GM23338 (cell line): ENCODE data around the gene TNFSF8. TPM values are rescaled to one million over a fixed set of nuclear protein-coding genes. Genes with fewer than 3 reads are reported as not detected.

Experiments
- ATAC-seq: fragments of 200-7000 bp; cut with Tn5 transposase; 3 replicates; pipeline ENCODE4 v1.9.1; 2020
- DNase-seq: peaks from one replicate; pipeline ENCODE4 v3.0.0-alpha.2; 2015; ENCODE audit warnings: low spot score
- H2AFZ ChIP-seq: fragments of 200-600 bp; sonication (generic); 2 replicates; pipeline ENCODE4 v1.8.0; 2016; ENCODE audit warnings: antibody characterized with exemption, mild to moderate bottlenecking, moderate library complexity
- H3F3A ChIP-seq: fragments of 200-600 bp; sonication (generic); replicated peaks from 2 replicates; pipeline ENCODE4 v1.8.0; 2017; ENCODE audit warnings: antibody characterized with exemption, mixed run types, low read depth
- H3K27ac ChIP-seq: fragments of 200-600 bp; sonication (generic); 2 replicates; pipeline ENCODE4 v1.6.1; 2016; ENCODE audit warnings: low read depth
- H3K27me3 ChIP-seq: fragments of 200-600 bp; sonication (generic); 2 replicates; pipeline ENCODE4 v1.8.0; 2016; ENCODE audit warnings: mild to moderate bottlenecking, mixed run types, moderate library complexity; ENCODE audit not compliant: insufficient read depth
- H3K36me3 ChIP-seq: fragments of 200-600 bp; sonication (generic); 2 replicates; pipeline ENCODE4 v1.8.0; 2016; ENCODE audit warnings: mild to moderate bottlenecking; ENCODE audit not compliant: insufficient read depth
- H3K4me1 ChIP-seq: fragments of 200-600 bp; sonication (generic); 2 replicates; pipeline ENCODE4 v1.8.0; 2016; ENCODE audit warnings: mild to moderate bottlenecking, moderate library complexity; ENCODE audit not compliant: insufficient read depth
- H3K4me2 ChIP-seq: fragments of 200-600 bp; sonication (generic); 2 replicates; pipeline ENCODE4 v1.7.1; 2017; ENCODE audit warnings: mixed run types
- H3K4me3 ChIP-seq: fragments of 200-600 bp; sonication (generic); 2 replicates; pipeline ENCODE4 v1.6.1; 2016; ENCODE audit warnings: mixed run types
- H3K79me2 ChIP-seq: fragments of 200-600 bp; sonication (generic); replicated peaks from 2 replicates; pipeline ENCODE4 v1.8.0; 2017; ENCODE audit warnings: mild to moderate bottlenecking; ENCODE audit not compliant: insufficient read depth
- H3K9me2 ChIP-seq: fragments of 200-600 bp; sonication (generic); 2 replicates; pipeline ENCODE4 v1.8.0; 2017; ENCODE audit not compliant: insufficient read depth
- H4K20me1 ChIP-seq: fragments of 200-600 bp; sonication (generic); replicated peaks from 2 replicates; pipeline ENCODE4 v1.8.0; 2017; ENCODE audit warnings: mild to moderate bottlenecking; ENCODE audit not compliant: insufficient read depth
- H3K27ac Mint-ChIP-seq: 2 replicates; pipeline ENCODE4 v1.8.0; 2020; ENCODE audit warnings: inconsistent platforms, mild to moderate bottlenecking, moderate library complexity, mixed read lengths
- H3K27me3 Mint-ChIP-seq: 3 replicates; pipeline ENCODE4 v1.8.0; 2022; ENCODE audit warnings: low read depth, mild to moderate bottlenecking, moderate library complexity, mixed read lengths, inconsistent platforms; ENCODE audit not compliant: insufficient read depth, poor library complexity
- H3K36me3 Mint-ChIP-seq: 3 replicates; pipeline ENCODE4 v1.8.0; 2021; ENCODE audit warnings: low read depth, mild to moderate bottlenecking, inconsistent platforms, moderate library complexity, mixed read lengths
- H3K4me1 Mint-ChIP-seq: 3 replicates; pipeline ENCODE4 v1.8.0; 2020; ENCODE audit warnings: mild to moderate bottlenecking, inconsistent platforms, mixed read lengths
- H3K4me3 Mint-ChIP-seq: 3 replicates; pipeline ENCODE4 v1.8.0; 2021; ENCODE audit warnings: moderate library complexity, mild to moderate bottlenecking, inconsistent platforms, mixed read lengths
- H3K9me3 Mint-ChIP-seq: 3 replicates; pipeline ENCODE4 v1.8.0; 2020; ENCODE audit warnings: moderate library complexity, mild to moderate bottlenecking, inconsistent platforms, mixed read lengths
- CREB1 ChIP-seq: fragments of 250-450 bp; sonication (Bioruptor Pico); IDR thresholded peaks from 2 replicates; pipeline ENCODE4 v1.5.0; 2020; ENCODE audit warnings: low read depth, mild to moderate bottlenecking, moderate library complexity
- ETS1 ChIP-seq: IDR thresholded peaks from 2 replicates; pipeline ENCODE4 v1.6.1; 2016; ENCODE audit warnings: antibody characterized with exemption
- EZH2 ChIP-seq: fragments of 200-600 bp; sonication (generic); IDR thresholded peaks from one replicate; pipeline ENCODE4 v1.8.0; 2017; ENCODE audit warnings: antibody characterized with exemption, mild to moderate bottlenecking, low read depth; ENCODE audit not compliant: unreplicated experiment
- EZH2phosphoT487 ChIP-seq: fragments of 200-600 bp; sonication (generic); IDR thresholded peaks from one replicate; pipeline ENCODE4 v1.8.1; 2018; ENCODE audit warnings: antibody characterized with exemption; ENCODE audit not compliant: unreplicated experiment
- STAT1 ChIP-seq: IDR thresholded peaks from one replicate; pipeline ENCODE4 v1.6.1; 2016; ENCODE audit warnings: antibody characterized with exemption; ENCODE audit not compliant: unreplicated experiment
- ZNF331 ChIP-seq: fragments of 250-450 bp; sonication (Bioruptor Pico); IDR thresholded peaks from 2 replicates; pipeline ENCODE4 v1.5.0; 2020; ENCODE audit warnings: low read depth, mild to moderate bottlenecking, moderate library complexity
- polyA plus RNA-seq: library from polyadenylated mRNA; unstranded; fragments of >200 nt; fragmentation: Nextera tagmentation; extraction: Ambion mirVana; gene quantifications from 2 replicates; pipeline ENCODE4 v1.2.1, GENCODE V29; 2016
- total RNA-seq: library from RNA; depleted of rRNA; stranded (reverse); fragments of >200 nt; shearing (Covaris generic); gene quantifications from 2 replicates; pipeline ENCODE4 v1.2.3, GENCODE V29; 2014
- TF ChIP-seq, protein P1 (sequence below), 2 experiments: fragments of 200-600 bp in 1 of 2; sonication (generic) in 1 of 2; conservative IDR thresholded peaks; 2 replicates each; pipeline versions ENCODE4 v1.5.1 to v1.6.1; 2016 to 2017; ENCODE audit warnings: antibody characterized with exemption in 2 of 2, low read depth in 2 of 2, mild to moderate bottlenecking in 2 of 2, moderate library complexity in 1 of 2
- TF ChIP-seq, protein P2 (sequence below): IDR thresholded peaks from one replicate; pipeline ENCODE4 v1.6.1; 2018; ENCODE audit warnings: antibody characterized with exemption; ENCODE audit not compliant: unreplicated experiment
- TF ChIP-seq, protein P3 (sequence below): fragments of 250-450 bp; sonication (Bioruptor Pico); IDR thresholded peaks from 2 replicates; pipeline ENCODE4 v1.5.0; 2020; ENCODE audit warnings: mild to moderate bottlenecking, moderate library complexity

Gene TNFSF8
- total and polyA plus RNA-seq, 2 experiments from 2014 or later, result not detected

- TF ChIP-seq STAT1 (no peak), EZH2phosphoT487 (no peak), ETS1 (no peak), CREB1 (CRISPR knock-in tag) (no peak)
- TF ChIP-seq, protein P1, sequence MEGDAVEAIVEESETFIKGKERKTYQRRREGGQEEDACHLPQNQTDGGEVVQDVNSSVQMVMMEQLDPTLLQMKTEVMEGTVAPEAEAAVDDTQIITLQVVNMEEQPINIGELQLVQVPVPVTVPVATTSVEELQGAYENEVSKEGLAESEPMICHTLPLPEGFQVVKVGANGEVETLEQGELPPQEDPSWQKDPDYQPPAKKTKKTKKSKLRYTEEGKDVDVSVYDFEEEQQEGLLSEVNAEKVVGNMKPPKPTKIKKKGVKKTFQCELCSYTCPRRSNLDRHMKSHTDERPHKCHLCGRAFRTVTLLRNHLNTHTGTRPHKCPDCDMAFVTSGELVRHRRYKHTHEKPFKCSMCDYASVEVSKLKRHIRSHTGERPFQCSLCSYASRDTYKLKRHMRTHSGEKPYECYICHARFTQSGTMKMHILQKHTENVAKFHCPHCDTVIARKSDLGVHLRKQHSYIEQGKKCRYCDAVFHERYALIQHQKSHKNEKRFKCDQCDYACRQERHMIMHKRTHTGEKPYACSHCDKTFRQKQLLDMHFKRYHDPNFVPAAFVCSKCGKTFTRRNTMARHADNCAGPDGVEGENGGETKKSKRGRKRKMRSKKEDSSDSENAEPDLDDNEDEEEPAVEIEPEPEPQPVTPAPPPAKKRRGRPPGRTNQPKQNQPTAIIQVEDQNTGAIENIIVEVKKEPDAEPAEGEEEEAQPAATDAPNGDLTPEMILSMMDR (conservative IDR thresholded peaks at IDR 0.05; ENCODE audit: low read depth in 2 of 2), result no peak
These were observed 27.8 kb upstream of the TNFSF8 start (continued) for GRCh38 chr9:114958021-114958843.

DNA sequence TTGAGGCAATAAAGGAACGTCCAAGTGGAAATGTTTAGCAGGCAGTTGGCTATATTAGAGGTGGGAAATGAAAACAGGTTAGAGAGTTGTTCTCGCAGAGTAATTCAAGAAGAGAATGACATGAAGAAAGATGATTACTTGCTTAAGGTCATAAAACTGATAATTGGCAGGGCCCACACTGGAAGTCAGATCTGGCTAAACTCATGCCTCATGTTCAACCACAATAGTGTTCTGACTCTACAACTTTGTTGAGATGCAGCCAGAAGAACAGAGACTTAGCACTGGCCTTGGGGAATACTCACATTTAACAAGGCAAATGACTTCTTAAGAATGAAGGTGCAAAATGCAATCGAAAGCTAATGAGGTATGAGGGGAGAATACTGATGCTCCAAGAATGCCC, 27.2 kb upstream of the TNFSF8 start:
- H3K27me3 Mint-ChIP-seq, result peaks cover 4% of the 10 kb centered on the region
- ATAC-seq, result no peak
- TF ChIP-seq ETS1, result no peak
- no peak for TF ChIP-seq ZNF331 (CRISPR knock-in tag)
- TF ChIP-seq, protein P2, sequence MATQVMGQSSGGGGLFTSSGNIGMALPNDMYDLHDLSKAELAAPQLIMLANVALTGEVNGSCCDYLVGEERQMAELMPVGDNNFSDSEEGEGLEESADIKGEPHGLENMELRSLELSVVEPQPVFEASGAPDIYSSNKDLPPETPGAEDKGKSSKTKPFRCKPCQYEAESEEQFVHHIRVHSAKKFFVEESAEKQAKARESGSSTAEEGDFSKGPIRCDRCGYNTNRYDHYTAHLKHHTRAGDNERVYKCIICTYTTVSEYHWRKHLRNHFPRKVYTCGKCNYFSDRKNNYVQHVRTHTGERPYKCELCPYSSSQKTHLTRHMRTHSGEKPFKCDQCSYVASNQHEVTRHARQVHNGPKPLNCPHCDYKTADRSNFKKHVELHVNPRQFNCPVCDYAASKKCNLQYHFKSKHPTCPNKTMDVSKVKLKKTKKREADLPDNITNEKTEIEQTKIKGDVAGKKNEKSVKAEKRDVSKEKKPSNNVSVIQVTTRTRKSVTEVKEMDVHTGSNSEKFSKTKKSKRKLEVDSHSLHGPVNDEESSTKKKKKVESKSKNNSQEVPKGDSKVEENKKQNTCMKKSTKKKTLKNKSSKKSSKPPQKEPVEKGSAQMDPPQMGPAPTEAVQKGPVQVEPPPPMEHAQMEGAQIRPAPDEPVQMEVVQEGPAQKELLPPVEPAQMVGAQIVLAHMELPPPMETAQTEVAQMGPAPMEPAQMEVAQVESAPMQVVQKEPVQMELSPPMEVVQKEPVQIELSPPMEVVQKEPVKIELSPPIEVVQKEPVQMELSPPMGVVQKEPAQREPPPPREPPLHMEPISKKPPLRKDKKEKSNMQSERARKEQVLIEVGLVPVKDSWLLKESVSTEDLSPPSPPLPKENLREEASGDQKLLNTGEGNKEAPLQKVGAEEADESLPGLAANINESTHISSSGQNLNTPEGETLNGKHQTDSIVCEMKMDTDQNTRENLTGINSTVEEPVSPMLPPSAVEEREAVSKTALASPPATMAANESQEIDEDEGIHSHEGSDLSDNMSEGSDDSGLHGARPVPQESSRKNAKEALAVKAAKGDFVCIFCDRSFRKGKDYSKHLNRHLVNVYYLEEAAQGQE, result no peak
- no peak for TF ChIP-seq EZH2
- TF ChIP-seq, protein P3, sequence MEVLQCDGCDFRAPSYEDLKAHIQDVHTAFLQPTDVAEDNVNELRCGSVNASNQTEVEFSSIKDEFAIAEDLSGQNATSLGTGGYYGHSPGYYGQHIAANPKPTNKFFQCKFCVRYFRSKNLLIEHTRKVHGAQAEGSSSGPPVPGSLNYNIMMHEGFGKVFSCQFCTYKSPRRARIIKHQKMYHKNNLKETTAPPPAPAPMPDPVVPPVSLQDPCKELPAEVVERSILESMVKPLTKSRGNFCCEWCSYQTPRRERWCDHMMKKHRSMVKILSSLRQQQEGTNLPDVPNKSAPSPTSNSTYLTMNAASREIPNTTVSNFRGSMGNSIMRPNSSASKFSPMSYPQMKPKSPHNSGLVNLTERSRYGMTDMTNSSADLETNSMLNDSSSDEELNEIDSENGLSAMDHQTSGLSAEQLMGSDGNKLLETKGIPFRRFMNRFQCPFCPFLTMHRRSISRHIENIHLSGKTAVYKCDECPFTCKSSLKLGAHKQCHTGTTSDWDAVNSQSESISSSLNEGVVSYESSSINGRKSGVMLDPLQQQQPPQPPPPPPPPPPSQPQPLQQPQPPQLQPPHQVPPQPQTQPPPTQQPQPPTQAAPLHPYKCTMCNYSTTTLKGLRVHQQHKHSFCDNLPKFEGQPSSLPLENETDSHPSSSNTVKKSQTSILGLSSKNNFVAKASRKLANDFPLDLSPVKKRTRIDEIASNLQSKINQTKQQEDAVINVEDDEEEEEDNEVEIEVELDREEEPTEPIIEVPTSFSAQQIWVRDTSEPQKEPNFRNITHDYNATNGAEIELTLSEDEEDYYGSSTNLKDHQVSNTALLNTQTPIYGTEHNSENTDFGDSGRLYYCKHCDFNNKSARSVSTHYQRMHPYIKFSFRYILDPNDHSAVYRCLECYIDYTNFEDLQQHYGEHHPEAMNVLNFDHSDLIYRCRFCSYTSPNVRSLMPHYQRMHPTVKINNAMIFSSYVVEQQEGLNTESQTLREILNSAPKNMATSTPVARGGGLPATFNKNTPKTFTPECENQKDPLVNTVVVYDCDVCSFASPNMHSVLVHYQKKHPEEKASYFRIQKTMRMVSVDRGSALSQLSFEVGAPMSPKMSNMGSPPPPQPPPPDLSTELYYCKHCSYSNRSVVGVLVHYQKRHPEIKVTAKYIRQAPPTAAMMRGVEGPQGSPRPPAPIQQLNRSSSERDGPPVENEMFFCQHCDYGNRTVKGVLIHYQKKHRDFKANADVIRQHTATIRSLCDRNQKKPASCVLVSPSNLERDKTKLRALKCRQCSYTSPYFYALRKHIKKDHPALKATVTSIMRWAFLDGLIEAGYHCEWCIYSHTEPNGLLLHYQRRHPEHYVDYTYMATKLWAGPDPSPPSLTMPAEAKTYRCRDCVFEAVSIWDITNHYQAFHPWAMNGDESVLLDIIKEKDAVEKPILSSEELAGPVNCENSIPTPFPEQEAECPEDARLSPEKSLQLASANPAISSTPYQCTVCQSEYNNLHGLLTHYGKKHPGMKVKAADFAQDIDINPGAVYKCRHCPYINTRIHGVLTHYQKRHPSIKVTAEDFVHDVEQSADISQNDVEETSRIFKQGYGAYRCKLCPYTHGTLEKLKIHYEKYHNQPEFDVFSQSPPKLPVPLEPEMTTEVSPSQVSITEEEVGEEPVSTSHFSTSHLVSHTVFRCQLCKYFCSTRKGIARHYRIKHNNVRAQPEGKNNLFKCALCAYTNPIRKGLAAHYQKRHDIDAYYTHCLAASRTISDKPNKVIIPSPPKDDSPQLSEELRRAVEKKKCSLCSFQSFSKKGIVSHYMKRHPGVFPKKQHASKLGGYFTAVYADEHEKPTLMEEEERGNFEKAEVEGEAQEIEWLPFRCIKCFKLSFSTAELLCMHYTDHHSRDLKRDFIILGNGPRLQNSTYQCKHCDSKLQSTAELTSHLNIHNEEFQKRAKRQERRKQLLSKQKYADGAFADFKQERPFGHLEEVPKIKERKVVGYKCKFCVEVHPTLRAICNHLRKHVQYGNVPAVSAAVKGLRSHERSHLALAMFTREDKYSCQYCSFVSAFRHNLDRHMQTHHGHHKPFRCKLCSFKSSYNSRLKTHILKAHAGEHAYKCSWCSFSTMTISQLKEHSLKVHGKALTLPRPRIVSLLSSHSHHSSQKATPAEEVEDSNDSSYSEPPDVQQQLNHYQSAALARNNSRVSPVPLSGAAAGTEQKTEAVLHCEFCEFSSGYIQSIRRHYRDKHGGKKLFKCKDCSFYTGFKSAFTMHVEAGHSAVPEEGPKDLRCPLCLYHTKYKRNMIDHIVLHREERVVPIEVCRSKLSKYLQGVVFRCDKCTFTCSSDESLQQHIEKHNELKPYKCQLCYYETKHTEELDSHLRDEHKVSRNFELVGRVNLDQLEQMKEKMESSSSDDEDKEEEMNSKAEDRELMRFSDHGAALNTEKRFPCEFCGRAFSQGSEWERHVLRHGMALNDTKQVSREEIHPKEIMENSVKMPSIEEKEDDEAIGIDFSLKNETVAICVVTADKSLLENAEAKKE (CRISPR knock-in tag), result no peak

More for the DNA sequence above, 27.2 kb upstream of the TNFSF8 start:
- H3F3A ChIP-seq, result no peaks in the 10 kb centered on the region
- no peaks in the 10 kb centered on the region for H4K20me1 ChIP-seq
- Mint-ChIP-seq H3K27ac (no peak overlapping the region), H3K36me3 (peaks cover 9% of the 10 kb centered on the region; the same call in 2 of the 3 replicates), H3K4me3 (no peak overlapping the region), H3K9me3 (peaks cover 25% of the 10 kb centered on the region), H3K4me1 (peaks cover 13% of the 10 kb centered on the region)
- no peaks in the 10 kb centered on the region for H3K79me2 ChIP-seq
- no peak overlapping the region for H3K4me3 ChIP-seq
- no peak for DNase-seq
- no peaks in the 10 kb centered on the region; the same call in 1 of the 2 replicates for H3K36me3 ChIP-seq
- no peak overlapping the region for H2AFZ ChIP-seq
- peaks cover 6% of the 10 kb centered on the region; the same call in 1 of the 2 replicates for H3K4me1 ChIP-seq
- H3K27me3 ChIP-seq, result no peaks in the 10 kb centered on the region
- no peak overlapping the region for H3K4me2 ChIP-seq
- H3K9me2 ChIP-seq, result 0 out of 2 replicates have a peak, but pooled peaks cover 5% of the 10 kb centered on the region
- H3K27ac ChIP-seq, result no peak overlapping the region
